GM12864 (cell line): ENCODE data around the gene IRX1.

ENCODE experiments used
- DNase-seq: peaks from one replicate; pipeline ENCODE4 v3.0.0-alpha.2; 2011; ENCODE audit warnings: low read depth
- H3K4me3 ChIP-seq: 2 replicates; pipeline ENCODE4 v1.5.1; 2011; ENCODE audit warnings: mild to moderate bottlenecking, low read depth, low read length, control low read depth
- TF ChIP-seq, protein P1 (sequence below): IDR thresholded peaks from 2 replicates; pipeline ENCODE4 v1.5.1; 2011; ENCODE audit warnings: low read depth, mild to moderate bottlenecking, moderate library complexity, low read length, control low read depth, inconsistent platforms; ENCODE audit errors: missing control alignments

Gene IRX1

GRCh38 chr5:3601911-3602782, 6.5 kb downstream of the IRX1 start:
- DNase-seq, result no peak
- TF ChIP-seq, protein P1, sequence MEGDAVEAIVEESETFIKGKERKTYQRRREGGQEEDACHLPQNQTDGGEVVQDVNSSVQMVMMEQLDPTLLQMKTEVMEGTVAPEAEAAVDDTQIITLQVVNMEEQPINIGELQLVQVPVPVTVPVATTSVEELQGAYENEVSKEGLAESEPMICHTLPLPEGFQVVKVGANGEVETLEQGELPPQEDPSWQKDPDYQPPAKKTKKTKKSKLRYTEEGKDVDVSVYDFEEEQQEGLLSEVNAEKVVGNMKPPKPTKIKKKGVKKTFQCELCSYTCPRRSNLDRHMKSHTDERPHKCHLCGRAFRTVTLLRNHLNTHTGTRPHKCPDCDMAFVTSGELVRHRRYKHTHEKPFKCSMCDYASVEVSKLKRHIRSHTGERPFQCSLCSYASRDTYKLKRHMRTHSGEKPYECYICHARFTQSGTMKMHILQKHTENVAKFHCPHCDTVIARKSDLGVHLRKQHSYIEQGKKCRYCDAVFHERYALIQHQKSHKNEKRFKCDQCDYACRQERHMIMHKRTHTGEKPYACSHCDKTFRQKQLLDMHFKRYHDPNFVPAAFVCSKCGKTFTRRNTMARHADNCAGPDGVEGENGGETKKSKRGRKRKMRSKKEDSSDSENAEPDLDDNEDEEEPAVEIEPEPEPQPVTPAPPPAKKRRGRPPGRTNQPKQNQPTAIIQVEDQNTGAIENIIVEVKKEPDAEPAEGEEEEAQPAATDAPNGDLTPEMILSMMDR, result no peak
- H3K4me3 ChIP-seq, result no peak overlapping the region

DNA sequence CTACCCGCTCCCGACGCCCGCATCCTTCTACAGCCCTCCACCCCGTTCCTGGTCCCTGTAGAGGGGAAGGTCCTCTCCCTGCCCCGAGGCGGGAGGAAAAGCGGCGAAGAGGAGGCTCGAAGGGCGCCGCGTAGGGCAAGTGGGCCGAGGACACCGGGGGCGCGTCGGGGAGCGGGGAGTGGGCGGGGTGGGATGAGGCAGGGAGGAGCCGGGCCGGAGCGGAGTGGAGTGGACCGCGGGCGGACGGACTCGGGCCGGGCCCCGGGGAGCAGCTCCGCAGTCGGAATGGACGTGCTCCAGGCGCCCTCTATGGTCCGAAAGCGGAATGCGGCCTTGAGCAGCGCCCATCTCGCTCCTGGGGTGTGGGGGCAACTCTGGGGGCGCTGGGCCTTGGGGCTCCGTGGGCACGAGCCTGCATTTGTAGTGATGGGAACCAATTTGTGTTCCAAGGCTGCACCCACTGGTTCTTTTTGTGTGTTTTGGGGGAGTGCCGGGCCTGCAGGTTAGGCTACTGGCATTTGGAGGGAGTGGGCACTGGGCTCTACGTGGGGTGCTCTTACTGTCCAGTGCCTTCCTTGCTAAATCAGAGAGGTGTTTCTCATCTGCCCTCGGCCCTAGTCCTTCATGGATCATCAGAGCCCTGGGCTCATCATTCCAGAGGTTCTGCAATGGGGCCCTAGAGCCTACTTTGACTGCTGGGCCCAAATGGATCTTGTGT, 7.3 kb downstream of the IRX1 start:
- no peak for DNase-seq
- TF ChIP-seq, protein P1, result no peak
- H3K4me3 ChIP-seq, result no peak overlapping the region

DNA sequence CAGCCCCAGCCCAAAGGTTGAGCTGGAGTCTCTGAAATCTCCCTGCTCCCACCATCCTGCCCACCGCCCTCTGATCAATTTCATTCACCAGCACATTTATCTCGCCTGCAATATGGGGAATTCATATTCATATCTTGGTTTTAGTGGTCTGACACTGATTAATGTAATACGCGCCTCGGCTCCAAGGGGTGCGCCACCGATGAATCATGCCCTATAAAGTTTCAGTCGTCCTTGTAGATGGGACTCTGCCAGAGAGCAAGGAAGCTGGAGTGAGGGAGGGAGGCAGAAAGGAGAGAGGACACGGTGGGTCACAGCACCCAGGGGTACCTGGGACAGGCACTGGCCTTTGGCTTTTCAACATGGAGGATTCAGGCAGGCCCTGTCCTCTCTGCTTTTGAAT, 8.9 kb downstream of the IRX1 start:
- H3K4me3 ChIP-seq, result no peak overlapping the region
- DNase-seq, result no peak
- TF ChIP-seq, protein P1, result no peak

DNA sequence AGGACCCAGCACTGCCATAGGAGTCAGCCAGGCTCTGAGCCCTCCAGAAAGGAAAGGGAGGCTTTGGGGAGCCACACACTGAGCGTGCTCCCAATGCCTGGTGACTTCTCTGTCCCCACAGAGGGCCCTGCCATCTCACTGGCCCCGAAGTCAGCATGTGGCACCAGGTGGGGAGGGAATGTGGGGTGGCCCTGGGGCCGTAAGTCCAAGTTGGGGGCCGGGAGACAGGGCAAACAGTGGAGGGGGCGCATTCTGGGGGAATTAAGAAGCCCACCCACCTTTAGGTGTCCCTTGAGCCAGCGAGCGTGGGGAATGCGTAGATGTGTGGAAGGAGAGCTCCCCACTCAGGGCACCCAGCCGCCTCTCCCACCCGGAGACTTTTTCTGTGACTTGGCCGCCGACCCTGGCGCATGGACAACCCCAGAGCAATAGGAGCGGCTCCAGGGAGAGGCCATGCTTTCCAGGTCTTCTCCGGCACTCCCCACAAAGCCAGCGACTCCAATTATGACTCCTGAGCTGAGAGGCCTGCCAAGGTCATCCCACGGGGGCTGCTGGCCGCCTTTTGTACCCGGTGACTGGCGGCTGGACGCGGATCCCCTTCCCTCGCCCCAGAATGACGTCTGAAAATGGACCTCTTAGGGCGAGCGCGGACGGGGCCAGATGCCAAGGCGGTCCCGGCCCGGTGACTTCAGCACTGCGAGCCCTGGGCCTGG, 9.8 kb downstream of the IRX1 start:
- TF ChIP-seq, protein P1, result no peak

GRCh38 chr5:3606121-3606831, 10.6 kb downstream of the IRX1 start:
- no peak overlapping the region for H3K4me3 ChIP-seq
- DNase-seq, result no peak

More for the DNA sequence above, 9.8 kb downstream of the IRX1 start:
- no peak for DNase-seq
- H3K4me3 ChIP-seq, result no peak overlapping the region

GRCh38 chr5:3607541-3608181, 12.0 kb downstream of the IRX1 start:
- TF ChIP-seq, protein P1, result no peak

More at GRCh38 chr5:3606121-3606831, 10.6 kb downstream of the IRX1 start:
- TF ChIP-seq, protein P1, result no peak

More at GRCh38 chr5:3607541-3608181, 12.0 kb downstream of the IRX1 start:
- no peak overlapping the region for H3K4me3 ChIP-seq
- no peak for DNase-seq
